Measurements from ENCODE around the gene LARGE2. TPM values are rescaled to one million over a fixed set of nuclear protein-coding genes. Genes with fewer than 3 reads are reported as not detected.

LARGE2 gene
- total RNA-seq, 1 experiment from 2014 or later = 18.4 TPM

GRCh38 chr11:45921561-45922424 is 663 bp upstream of the LARGE2 start:
- ATAC-seq = no peak; the same call in 1 of the 2 replicates
- DNase-seq = peak; percentile 53
- intact Hi-C loops (cut with micrococcal nuclease) = no loop called here
- H3K27ac ChIP-seq (ENCODE audit: low read length) = no peak overlapping the region
- peaks cover 13% of the 10 kb centered on the region for H3K79me2 ChIP-seq (ENCODE audit: low read length)
- peaks cover 3% of the 10 kb centered on the region; the same call in 1 of the 2 replicates for H3K4me1 ChIP-seq (ENCODE audit: insufficient read depth, low read length)
- H3K36me3 ChIP-seq (ENCODE audit: low read depth, low read length) = no peaks in the 10 kb centered on the region
- H2AFZ ChIP-seq (ENCODE audit: low read length) = peak overlapping the region; percentile 90
- no peaks in the 10 kb centered on the region for H3F3A ChIP-seq (ENCODE audit: low read length, unreplicated experiment)
- TF ChIP-seq EZH2 (IDR thresholded peaks at IDR 0.05; ENCODE audit: low read length, unreplicated experiment) = no peak
- no peak for TF ChIP-seq EZH2phosphoT487 (IDR thresholded peaks at IDR 0.05; ENCODE audit: borderline replicate concordance, low read length)
- peak overlapping the region; percentile 82 for H3K4me3 ChIP-seq (ENCODE audit: low read length)
- no peaks in the 10 kb centered on the region for H4K20me1 ChIP-seq (ENCODE audit: low read length)
- CTCF ChIA-PET = interaction anchor here (0.6 kb wide), 1 partner anchor 95 kb away, joined by 4 read pairs; no protein-coding TSS in a partner anchor
- peak overlapping the region; percentile 75; the same call in 1 of the 2 replicates for H3K9ac ChIP-seq (ENCODE audit: low read length)
- H3K4me2 ChIP-seq (ENCODE audit: low read length) = peak overlapping the region; percentile 93
- no peaks in the 10 kb centered on the region for H3K27me3 ChIP-seq (ENCODE audit: low read length)
- no peaks in the 10 kb centered on the region for H3K9me2 ChIP-seq (replicated peaks; ENCODE audit: low read length)
- no peaks in the 10 kb centered on the region for H3K9me3 ChIP-seq (ENCODE audit: low read length)
- POLR2A ChIA-PET (ENCODE audit: unreplicated experiment) = interaction anchor here (0.6 kb wide), 1 partner anchor 108 kb away, joined by 3 read pairs; no protein-coding TSS in a partner anchor
- no TSS peak for BruUV-seq (replicated peaks)

DNA sequence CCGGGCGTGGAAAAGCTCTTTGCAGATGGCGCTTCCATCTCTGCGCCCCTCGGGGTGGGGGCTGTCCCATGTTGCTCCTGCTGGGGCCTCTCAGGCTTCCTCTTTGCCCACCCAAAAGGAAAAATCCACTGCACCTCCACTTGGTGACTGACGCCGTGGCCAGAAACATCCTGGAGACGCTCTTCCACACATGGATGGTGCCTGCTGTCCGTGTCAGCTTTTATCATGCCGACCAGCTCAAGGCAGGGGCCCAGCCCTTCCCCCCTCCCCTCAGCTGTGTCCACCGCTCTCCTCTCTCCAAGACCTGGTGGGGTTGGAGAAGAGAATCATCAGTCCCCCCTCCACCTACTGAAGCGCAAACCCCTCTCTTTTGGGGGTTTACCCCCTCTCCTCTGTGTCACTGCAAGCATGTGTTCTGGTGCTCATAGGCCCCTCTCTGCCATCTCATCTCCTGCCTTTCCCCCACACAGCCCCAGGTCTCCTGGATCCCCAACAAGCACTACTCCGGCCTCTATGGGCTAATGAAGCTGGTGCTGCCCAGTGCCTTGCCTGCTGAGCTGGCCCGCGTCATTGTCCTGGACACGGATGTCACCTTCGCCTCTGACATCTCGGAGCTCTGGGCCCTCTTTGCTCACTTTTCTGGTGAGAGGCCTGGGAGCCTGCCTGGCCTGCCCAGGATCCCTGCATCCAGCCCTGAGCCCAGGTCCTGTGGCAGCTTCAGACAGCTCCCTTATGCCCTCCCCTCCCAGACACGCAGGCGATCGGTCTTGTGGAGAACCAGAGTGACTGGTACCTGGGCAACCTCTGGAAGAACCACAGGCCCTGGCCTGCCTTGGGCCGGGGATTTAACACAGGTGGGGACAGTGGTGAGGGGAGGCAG is 1.8 kb downstream of the LARGE2 start:
- CTCF ChIA-PET = no interaction called here
- BruUV-seq (replicated peaks) = no TSS peak
- POLR2A ChIA-PET (ENCODE audit: unreplicated experiment) = no interaction called here
- no peaks in the 10 kb centered on the region for H3K9me2 ChIP-seq (replicated peaks; ENCODE audit: low read length)
- intact Hi-C loops (cut with micrococcal nuclease) = no loop called here
- no peak overlapping the region for H3K9ac ChIP-seq (ENCODE audit: low read length)
- H3K9me3 ChIP-seq (ENCODE audit: low read length) = no peaks in the 10 kb centered on the region
- no peak overlapping the region for H3K27ac ChIP-seq (ENCODE audit: low read length)
- no peak overlapping the region for H3K4me3 ChIP-seq (ENCODE audit: low read length)
- H3F3A ChIP-seq (ENCODE audit: low read length, unreplicated experiment) = no peaks in the 10 kb centered on the region
- H3K27me3 ChIP-seq (ENCODE audit: low read length) = no peaks in the 10 kb centered on the region
- H4K20me1 ChIP-seq (ENCODE audit: low read length) = no peaks in the 10 kb centered on the region
- H3K4me2 ChIP-seq (ENCODE audit: low read length) = peak overlapping the region; percentile 37; the same call in 1 of the 2 replicates
- ATAC-seq (no peak), DNase-seq (no peak)
- peaks cover 5% of the 10 kb centered on the region; the same call in 1 of the 2 replicates for H3K79me2 ChIP-seq (ENCODE audit: low read length)
- H3K4me1 ChIP-seq (ENCODE audit: insufficient read depth, low read length) = no peaks in the 10 kb centered on the region
- no peaks in the 10 kb centered on the region for H3K36me3 ChIP-seq (ENCODE audit: low read depth, low read length)
- TF ChIP-seq CTCF (conservative IDR thresholded peaks at IDR 0.05; ENCODE audit: low read depth, low read length) (no peak), EZH2phosphoT487 (IDR thresholded peaks at IDR 0.05; ENCODE audit: borderline replicate concordance, low read length) (no peak), EZH2 (IDR thresholded peaks at IDR 0.05; ENCODE audit: low read length, unreplicated experiment) (no peak)
- no peak overlapping the region for H2AFZ ChIP-seq (ENCODE audit: low read length)

DNA sequence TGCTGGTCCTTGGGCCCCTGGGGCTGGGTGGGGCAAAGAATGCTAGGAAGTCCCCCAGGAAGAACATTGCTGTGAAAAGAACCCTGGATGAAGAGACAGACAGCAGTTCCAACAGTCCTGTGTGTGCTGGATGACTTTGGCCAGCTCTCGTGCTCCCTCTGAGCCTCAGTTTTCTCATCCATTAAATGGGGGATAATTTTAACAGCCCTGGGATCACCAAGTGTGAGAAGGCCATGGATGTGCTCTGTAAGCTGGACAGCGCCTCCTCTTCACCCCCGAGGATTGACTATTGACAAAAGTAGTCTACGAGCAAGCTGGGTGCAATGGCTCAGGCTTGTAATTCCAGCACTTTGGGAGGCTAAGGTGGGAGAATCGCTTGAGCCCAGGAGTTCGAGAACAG is 2.5 kb downstream of the LARGE2 start:
- no peaks in the 10 kb centered on the region for H3K9me2 ChIP-seq (replicated peaks; ENCODE audit: low read length)
- no peak for ATAC-seq
- no peaks in the 10 kb centered on the region for H3K27me3 ChIP-seq (ENCODE audit: low read length)
- no peak overlapping the region for H3K4me2 ChIP-seq (ENCODE audit: low read length)
- H3K9me3 ChIP-seq (ENCODE audit: low read length) = no peaks in the 10 kb centered on the region
- no peak overlapping the region for H3K27ac ChIP-seq (ENCODE audit: low read length)
- H3K79me2 ChIP-seq (ENCODE audit: low read length) = peaks cover 5% of the 10 kb centered on the region; the same call in 1 of the 2 replicates
- CTCF ChIA-PET = no interaction called here
- H3K36me3 ChIP-seq (ENCODE audit: low read depth, low read length) = no peaks in the 10 kb centered on the region
- H2AFZ ChIP-seq (ENCODE audit: low read length) = no peak overlapping the region
- no peaks in the 10 kb centered on the region for H4K20me1 ChIP-seq (ENCODE audit: low read length)
- intact Hi-C loops (cut with micrococcal nuclease) = no loop called here
- no peaks in the 10 kb centered on the region for H3F3A ChIP-seq (ENCODE audit: low read length, unreplicated experiment)
- H3K4me1 ChIP-seq (ENCODE audit: insufficient read depth, low read length) = peaks cover 3% of the 10 kb centered on the region; the same call in 1 of the 2 replicates
- POLR2A ChIA-PET (ENCODE audit: unreplicated experiment) = no interaction called here
- no peak for TF ChIP-seq EZH2phosphoT487 (IDR thresholded peaks at IDR 0.05; ENCODE audit: borderline replicate concordance, low read length)
- no peak for TF ChIP-seq EZH2 (IDR thresholded peaks at IDR 0.05; ENCODE audit: low read length, unreplicated experiment)
- no peak for TF ChIP-seq CTCF (conservative IDR thresholded peaks at IDR 0.05; ENCODE audit: low read depth, low read length)
- no peak overlapping the region for H3K9ac ChIP-seq (ENCODE audit: low read length)
- no peak overlapping the region for H3K4me3 ChIP-seq (ENCODE audit: low read length)
- no peak for DNase-seq
- no TSS peak for BruUV-seq (replicated peaks)
